Stomach (tissue), 4 donors: ENCODE measurements around the gene CNTN1.

Experiments used
- CTCF ChIP-seq, 7 experiments: fragments of 450-650 bp in 4 of 7; fragments of 200-600 bp in 3 of 7; sonication (generic) in 3 of 7; IDR thresholded peaks; one replicate each; pipeline ENCODE4 v1.5.1; 2016 to 2019; ENCODE audit warnings: antibody characterized with exemption in 7 of 7, control low read depth in 2 of 7, mild to moderate bottlenecking in 1 of 7
- EP300 ChIP-seq: sonication (generic); formaldehyde crosslinking; IDR thresholded peaks from one replicate; pipeline ENCODE4 v1.6.1; 2017; ENCODE audit warnings: antibody characterized with exemption
- POLR2AphosphoS5 ChIP-seq, 3 donors: sonication (generic); formaldehyde crosslinking; IDR thresholded peaks; one replicate each; pipeline ENCODE4 v1.6.1; 2016; ENCODE audit warnings: antibody characterized with exemption in 3 of 3

- TF ChIP-seq CTCF (IDR thresholded peaks at IDR 0.05) (no peak), EP300 (no peak), POLR2AphosphoS5 (IDR thresholded peaks at IDR 0.05) (no peak)
These were observed 34.1 kb downstream of the CNTN1 start for GRCh38 chr12:40726366-40726765.
